Thyroid gland (tissue), 4 donors: ENCODE measurements around the gene PLXNB3. TPM values are rescaled to one million over a fixed set of nuclear protein-coding genes. Genes with fewer than 3 reads are reported as not detected.

Experiments used
- DNase-seq, 2 donors: peaks; one replicate each; pipeline ENCODE4 v3.0.0-alpha.2; 2019
- H3K27ac ChIP-seq, 3 donors: fragments of 200-600 bp; sonication (generic); 1 replicate in 2 of 3; 2 replicates in 1 of 3; pipeline ENCODE4 v1.5.1; 2016 to 2019; ENCODE audit warnings: mild to moderate bottlenecking in 1 of 3, moderate library complexity in 1 of 3
- H3K27me3 ChIP-seq: fragments of 200-600 bp; sonication (generic); one replicate; pipeline ENCODE4 v1.5.1; 2019
- H3K36me3 ChIP-seq, 2 donors: fragments of 200-600 bp; sonication (generic); one replicate each; pipeline ENCODE4 v1.5.1; 2016 to 2019
- H3K4me1 ChIP-seq, 2 donors: fragments of 200-600 bp; sonication (generic); one replicate each; pipeline ENCODE4 v1.5.1; 2017 to 2019
- H3K4me3 ChIP-seq, 3 donors: fragments of 200-600 bp; sonication (generic); replicated peaks in 1 of 3; 1 replicate in 2 of 3; 2 replicates in 1 of 3; pipeline ENCODE4 v1.5.1; 2016; ENCODE audit warnings: mild to moderate bottlenecking in 1 of 3
- H3K9me3 ChIP-seq: fragments of 200-600 bp; sonication (generic); one replicate; pipeline ENCODE4 v1.5.1; 2017
- POLR2A ChIP-seq, 2 donors: fragments of 450-650 bp; IDR thresholded peaks; one replicate each; pipeline ENCODE4 v1.6.1; 2017; ENCODE audit warnings: antibody characterized with exemption in 2 of 2, mild to moderate bottlenecking in 2 of 2, moderate library complexity in 1 of 2
- WGBS, 2 donors: methylation state at CpG; one replicate each; pipeline ENCODE4 v1.1.5; 2017; 5-methylcytosine and 5-hydroxymethylcytosine counted together
- intact Hi-C: fragments of 100-400 bp; cut with DNase I; formaldehyde crosslinking; loops from one replicate; pipeline ENCODE4 v1.15.1; 2023
- total RNA-seq, 4 donors: library from RNA; depleted of rRNA; stranded (reverse); fragments of >200 nt; gene quantifications; one replicate each; pipeline ENCODE4 v1.2.3, GENCODE V29; 2016
- TF ChIP-seq, protein P1 (sequence below), 6 experiments: fragments of 200-600 bp in 3 of 6; fragments of 450-650 bp in 3 of 6; sonication (generic) in 3 of 6; IDR thresholded peaks; one replicate each; pipeline ENCODE4 v1.5.1; 2016 to 2019; ENCODE audit warnings: antibody characterized with exemption in 6 of 6, mild to moderate bottlenecking in 2 of 6, inconsistent platforms in 1 of 6, moderate library complexity in 1 of 6

PLXNB3 gene
- total RNA-seq, 4 donors from 2014 or later, result 0.67 to 2.0 (median 1.1) TPM

DNA sequence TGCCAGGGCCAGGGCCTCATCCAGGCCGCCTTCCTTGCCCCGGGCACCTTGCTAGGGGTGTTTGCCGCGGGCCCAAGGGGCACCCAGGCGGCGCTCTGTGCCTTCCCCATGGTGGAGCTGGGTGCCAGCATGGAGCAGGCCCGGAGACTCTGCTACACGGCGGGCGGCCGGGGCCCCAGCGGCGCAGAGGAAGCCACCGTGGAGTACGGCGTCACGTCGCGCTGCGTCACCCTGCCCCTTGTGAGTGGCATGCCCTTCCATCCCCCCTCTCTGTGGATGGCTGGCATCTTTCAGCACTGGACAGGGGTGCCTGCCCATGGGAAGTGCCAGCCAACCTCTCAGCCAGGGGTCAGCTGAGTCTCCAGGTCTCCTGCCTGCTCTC is 3.6 kb downstream of the PLXNB3 start:
- DNase-seq, result no peak
- H3K4me3 ChIP-seq, result no peak overlapping the region
- intact Hi-C loops, result loop anchor here (5.0 kb wide), 1 partner anchor 185 kb away; no protein-coding TSS in a partner anchor
- H3K27ac ChIP-seq, result no peak overlapping the region
- no peaks in the 10 kb centered on the region for H3K27me3 ChIP-seq
- H3K4me1 ChIP-seq, result no peaks in the 10 kb centered on the region
- WGBS, 2 donors, result 94% methylated on average over 10 of the region's 20 CpGs; no CpG with 5 or more reads in 1 of the 2 donors
- no peaks in the 10 kb centered on the region for H3K36me3 ChIP-seq
- H3K9me3 ChIP-seq, result no peaks in the 10 kb centered on the region
- TF ChIP-seq, protein P1, sequence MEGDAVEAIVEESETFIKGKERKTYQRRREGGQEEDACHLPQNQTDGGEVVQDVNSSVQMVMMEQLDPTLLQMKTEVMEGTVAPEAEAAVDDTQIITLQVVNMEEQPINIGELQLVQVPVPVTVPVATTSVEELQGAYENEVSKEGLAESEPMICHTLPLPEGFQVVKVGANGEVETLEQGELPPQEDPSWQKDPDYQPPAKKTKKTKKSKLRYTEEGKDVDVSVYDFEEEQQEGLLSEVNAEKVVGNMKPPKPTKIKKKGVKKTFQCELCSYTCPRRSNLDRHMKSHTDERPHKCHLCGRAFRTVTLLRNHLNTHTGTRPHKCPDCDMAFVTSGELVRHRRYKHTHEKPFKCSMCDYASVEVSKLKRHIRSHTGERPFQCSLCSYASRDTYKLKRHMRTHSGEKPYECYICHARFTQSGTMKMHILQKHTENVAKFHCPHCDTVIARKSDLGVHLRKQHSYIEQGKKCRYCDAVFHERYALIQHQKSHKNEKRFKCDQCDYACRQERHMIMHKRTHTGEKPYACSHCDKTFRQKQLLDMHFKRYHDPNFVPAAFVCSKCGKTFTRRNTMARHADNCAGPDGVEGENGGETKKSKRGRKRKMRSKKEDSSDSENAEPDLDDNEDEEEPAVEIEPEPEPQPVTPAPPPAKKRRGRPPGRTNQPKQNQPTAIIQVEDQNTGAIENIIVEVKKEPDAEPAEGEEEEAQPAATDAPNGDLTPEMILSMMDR (IDR thresholded peaks at IDR 0.05), result no peak
- TF ChIP-seq POLR2A (IDR thresholded peaks at IDR 0.05), result no peak

DNA sequence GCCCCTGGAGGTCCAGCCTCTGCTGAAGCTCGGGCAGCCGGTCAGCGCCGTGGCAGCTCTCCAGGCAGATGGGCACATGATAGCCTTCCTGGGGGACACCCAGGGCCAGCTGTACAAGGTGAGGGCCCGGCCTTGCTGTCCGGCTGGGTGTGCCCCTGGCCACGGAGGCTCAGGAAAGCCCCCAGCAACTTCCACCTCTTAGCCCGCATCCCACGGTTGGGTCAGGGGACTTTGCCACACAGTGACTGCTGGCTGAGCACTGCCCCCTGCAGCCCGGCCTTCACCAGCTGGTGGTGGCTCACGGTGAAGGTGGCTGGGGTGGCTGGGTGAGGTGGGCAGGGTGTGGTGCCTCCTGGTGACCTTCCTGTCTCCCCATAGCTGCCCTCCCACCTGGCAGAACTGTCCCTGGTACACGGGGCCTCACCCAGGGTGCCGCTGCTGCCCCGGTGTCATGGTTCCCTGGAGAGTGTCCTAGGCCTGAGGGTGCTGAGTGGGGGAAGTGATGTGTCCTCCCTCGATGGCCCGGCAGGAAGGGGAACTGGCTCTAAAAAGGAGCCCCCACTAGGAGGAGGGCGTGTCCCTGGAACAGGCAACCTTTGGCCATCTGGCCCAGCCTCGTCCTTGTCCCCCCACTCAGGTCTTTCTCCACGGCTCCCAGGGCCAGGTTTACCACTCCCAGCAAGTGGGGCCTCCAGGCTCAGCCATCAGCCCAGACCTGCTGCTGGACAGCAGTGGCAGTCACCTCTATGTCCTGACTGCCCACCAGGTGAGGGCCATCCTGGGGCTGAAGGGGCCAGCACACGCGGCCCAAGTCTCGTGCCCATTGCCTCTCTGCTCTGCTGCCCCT is 4.5 kb downstream of the PLXNB3 start:
- Histone ChIP-seq H3K27me3 (no peaks in the 10 kb centered on the region), H3K36me3 (no peaks in the 10 kb centered on the region), H3K27ac (no peak overlapping the region), H3K4me3 (no peak overlapping the region), H3K9me3 (no peaks in the 10 kb centered on the region), H3K4me1 (no peaks in the 10 kb centered on the region)
- TF ChIP-seq, protein P1 (IDR thresholded peaks at IDR 0.05), result no peak
- no peak for TF ChIP-seq POLR2A (IDR thresholded peaks at IDR 0.05)
- WGBS, 2 donors, result 87% methylated on average over 6 of the region's 22 CpGs; no CpG with 5 or more reads in 1 of the 2 donors
- intact Hi-C loops, result loop anchor here (5.0 kb wide), 1 partner anchor 184 kb away; no protein-coding TSS in a partner anchor
- DNase-seq, result no peak

DNA sequence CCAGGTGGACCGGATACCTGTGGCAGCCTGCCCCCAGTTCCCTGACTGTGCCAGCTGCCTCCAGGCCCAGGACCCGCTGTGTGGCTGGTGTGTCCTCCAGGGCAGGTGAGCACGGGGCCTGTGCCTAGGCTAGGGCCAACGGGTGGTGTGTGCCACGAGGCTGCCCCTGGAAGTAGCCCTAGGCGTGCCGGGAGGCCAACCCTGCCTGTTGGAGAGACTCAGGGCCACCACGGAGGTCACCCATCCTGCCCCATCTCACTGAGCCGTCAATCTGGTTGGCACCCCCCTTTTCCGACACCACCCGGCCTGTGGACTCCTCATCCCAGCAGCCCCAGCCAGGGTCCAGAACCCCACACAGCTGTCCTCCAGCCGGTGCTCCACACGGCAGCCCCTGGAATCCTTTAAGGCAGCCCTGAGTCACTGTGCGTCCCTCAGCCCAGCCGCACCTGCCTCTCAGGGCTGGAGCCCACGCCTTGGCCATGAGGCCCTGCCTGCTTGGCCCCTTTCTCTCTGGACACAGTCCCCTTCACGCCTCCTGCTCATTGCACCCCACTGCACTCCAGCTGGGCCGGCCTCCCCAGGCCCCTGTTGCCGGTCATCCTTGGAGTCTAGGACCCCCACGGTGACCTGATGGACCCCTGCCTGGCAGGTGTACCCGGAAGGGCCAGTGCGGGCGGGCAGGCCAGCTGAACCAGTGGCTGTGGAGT is 5.3 kb downstream of the PLXNB3 start:
- H3K36me3 ChIP-seq, result no peaks in the 10 kb centered on the region
- WGBS, 2 donors, result 90 to 93% methylated on average over 4 to 9 of the region's 23 CpGs
- no peaks in the 10 kb centered on the region for H3K27me3 ChIP-seq
- no peaks in the 10 kb centered on the region for H3K4me1 ChIP-seq
- no peak for TF ChIP-seq POLR2A (IDR thresholded peaks at IDR 0.05)
- TF ChIP-seq, protein P1 (IDR thresholded peaks at IDR 0.05), result no peak
- no peak for DNase-seq
- no peak overlapping the region for H3K27ac ChIP-seq
- intact Hi-C loops, result loop anchor here (5.0 kb wide), 1 partner anchor 183 kb away; no protein-coding TSS in a partner anchor
- no peaks in the 10 kb centered on the region for H3K9me3 ChIP-seq
- no peak overlapping the region for H3K4me3 ChIP-seq

DNA sequence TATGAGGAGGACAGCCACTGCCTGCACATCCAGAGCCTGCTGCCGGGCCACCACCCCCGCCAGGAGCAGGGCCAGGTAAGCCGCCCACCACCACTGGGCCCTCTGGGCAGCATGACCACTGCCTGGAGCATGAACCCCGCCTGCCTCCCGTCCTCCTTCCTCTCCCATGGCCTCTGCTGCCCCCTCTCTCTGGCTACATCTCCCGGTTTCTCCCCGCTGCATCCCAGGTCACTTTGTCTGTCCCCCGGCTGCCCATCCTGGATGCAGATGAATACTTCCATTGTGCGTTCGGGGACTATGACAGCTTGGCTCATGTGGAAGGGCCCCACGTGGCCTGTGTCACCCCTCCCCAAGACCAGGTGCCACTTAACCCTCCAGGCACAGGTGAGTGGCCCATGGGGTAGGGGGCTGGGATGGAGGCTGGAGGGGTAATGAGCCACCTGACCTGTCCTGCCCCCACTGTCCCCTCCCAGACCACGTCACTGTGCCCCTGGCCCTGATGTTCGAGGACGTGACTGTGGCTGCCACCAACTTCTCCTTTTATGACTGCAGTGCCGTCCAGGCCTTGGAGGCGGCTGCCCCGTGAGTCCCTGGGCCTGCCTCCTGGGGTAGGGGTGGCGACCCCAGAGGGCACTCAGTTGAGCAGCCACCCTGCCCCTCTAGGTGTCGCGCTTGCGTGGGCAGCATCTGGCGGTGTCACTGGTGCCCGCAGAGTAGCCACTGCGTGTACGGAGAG is 6.0 kb downstream of the PLXNB3 start:
- H3K27me3 ChIP-seq, result no peaks in the 10 kb centered on the region
- no peak overlapping the region for H3K4me3 ChIP-seq
- no peaks in the 10 kb centered on the region for H3K36me3 ChIP-seq
- TF ChIP-seq, protein P1 (IDR thresholded peaks at IDR 0.05), result no peak
- TF ChIP-seq POLR2A (IDR thresholded peaks at IDR 0.05), result no peak
- H3K9me3 ChIP-seq, result no peaks in the 10 kb centered on the region
- WGBS, 2 donors, result 88 to 92% methylated on average over 7 of the region's 25 CpGs
- no peak overlapping the region for H3K27ac ChIP-seq
- DNase-seq, result no peak
- intact Hi-C loops, result loop anchor here (5.0 kb wide), 1 partner anchor 182 kb away; no protein-coding TSS in a partner anchor
- no peaks in the 10 kb centered on the region for H3K4me1 ChIP-seq
